GM10266 (cell line): ENCODE results near the gene DNAH14.

Experiments used
- DNase-seq: peaks from one replicate; pipeline ENCODE4 v3.0.0; 2012; ENCODE audit errors: extremely low spot score
- CTCF ChIP-seq: IDR thresholded peaks from 2 replicates; pipeline ENCODE4 v1.5.1; 2012; ENCODE audit warnings: mild to moderate bottlenecking, low read depth; ENCODE audit not compliant: control insufficient read depth, insufficient read depth; ENCODE audit errors: missing control alignments

The DNAH14 gene

GRCh38 chr1:225097175-225097574 is 167.7 kb downstream of the DNAH14 start:
- no peak for TF ChIP-seq CTCF
- DNase-seq, result no peak

GRCh38 chr1:225111000-225111399 is 181.5 kb downstream of the DNAH14 start:
- TF ChIP-seq CTCF, result no peak
- no peak for DNase-seq

GRCh38 chr1:225113265-225113664 is 183.8 kb downstream of the DNAH14 start:
- no peak for DNase-seq
- no peak for TF ChIP-seq CTCF

DNA sequence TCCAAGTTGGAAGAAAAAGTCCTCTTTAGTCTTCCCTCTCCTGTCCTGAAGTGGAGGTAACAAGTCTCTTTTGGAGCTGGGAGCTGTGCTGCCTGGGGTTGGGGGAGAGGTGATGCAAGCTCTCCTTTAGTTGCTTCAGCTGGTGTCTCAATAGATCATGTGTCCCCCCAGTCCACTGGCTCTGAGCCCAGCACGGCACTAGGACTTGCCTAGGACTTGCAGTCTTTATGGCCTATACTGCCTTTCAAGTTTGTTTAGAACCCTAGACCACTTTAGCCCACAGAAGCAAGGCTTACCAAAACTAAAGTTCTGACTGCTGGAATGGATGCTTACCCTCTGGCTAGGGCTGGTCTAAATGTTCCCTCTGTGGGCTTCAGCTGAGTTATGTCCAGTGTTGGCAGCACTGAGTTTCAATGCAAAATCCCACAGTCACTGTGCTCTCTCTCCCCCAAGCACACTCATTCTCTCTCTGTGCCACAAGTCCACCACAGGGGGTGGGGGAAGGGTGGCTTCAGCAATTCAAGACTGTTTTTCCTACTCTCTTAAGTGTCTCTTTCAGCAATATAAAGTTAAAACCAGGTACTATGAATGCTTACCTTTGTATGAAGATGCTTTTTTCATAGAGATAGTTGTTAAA is 185.0 kb downstream of the DNAH14 start:
- no peak for DNase-seq
- TF ChIP-seq CTCF, result no peak

- no peak for DNase-seq
- TF ChIP-seq CTCF, result no peak
Observed at GRCh38 chr1:225119307-225119706, 189.8 kb downstream of the DNAH14 start.

DNA sequence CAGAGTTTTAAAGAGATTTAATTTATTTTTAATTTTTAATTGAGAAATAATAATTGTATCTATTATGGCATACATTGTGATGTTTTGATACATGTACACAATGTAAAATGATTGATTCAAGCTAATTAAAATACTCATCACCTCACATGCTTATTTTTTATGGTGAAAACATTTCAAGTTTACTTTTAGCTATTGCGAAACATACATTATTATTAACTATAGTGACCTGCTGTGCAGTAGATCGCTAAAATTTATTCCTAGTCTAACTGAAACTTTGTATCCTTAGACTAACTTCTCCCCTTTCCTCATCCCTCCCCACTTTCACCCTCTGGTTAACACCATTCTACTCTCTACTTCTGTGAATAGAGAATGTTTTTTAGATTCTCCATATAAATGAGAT is 191.6 kb downstream of the DNAH14 start:
- no peak for TF ChIP-seq CTCF
- DNase-seq, result no peak

DNA sequence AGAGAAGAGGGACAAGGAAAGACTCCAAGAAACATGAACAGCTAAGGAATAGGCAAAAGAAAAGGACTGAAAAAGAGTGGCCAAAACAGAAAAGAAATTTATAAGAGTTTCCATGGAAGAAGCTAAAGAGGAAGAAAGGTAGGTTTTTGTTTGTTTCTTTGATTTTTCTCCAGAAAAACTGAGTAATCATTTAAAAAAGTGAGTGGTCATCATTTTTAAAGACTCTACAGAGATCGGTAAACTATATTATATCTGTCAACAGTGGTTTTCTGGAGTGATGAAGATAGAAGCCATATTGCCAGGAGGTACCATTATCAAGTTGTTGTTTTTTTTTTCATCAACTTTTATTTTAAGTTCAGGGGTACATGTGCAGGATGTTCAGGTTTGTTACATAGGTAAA is 202.4 kb downstream of the DNAH14 start:
- TF ChIP-seq CTCF, result no peak
- DNase-seq, result no peak
